A549 (cell line): ENCODE measurements around the gene HSH2D. TPM values are rescaled to one million over a fixed set of nuclear protein-coding genes. Genes with fewer than 3 reads are reported as not detected.
A peak's percentile ranks its signal among the peaks of the same experiment; 100 is the strongest.

Source experiments
- ATAC-seq, 2 experiments: fragments of 200-7000 bp in 1 of 2; fragments of >200 bp in 1 of 2; cut with Nextera tagmentation in 1 of 2; cut with Tn5 transposase in 1 of 2; 3 replicates each; pipeline versions ENCODE4 v1.8.0 to v1.9.1; 2018 to 2020; ENCODE audit warnings: mild to moderate bottlenecking in 1 of 2, moderate library complexity in 1 of 2
- CTCF ChIA-PET: fragments of 300-600 bp; sonication (Branson Sonifier 250); formaldehyde crosslinking; extraction: SDS; loops from one replicate; lab custom pipeline; 2021; ENCODE audit warnings: antibody characterized with exemption, inconsistent platforms; lab: Yijun Ruan, JAX
- POLR2A ChIA-PET: fragments of 350-600 bp; formaldehyde crosslinking; extraction: SDS; loops from one replicate; lab custom pipeline; 2021; ENCODE audit warnings: antibody characterized with exemption, inconsistent platforms; lab: Yijun Ruan, JAX
- DNase-seq, 2 experiments: peaks; one replicate each; pipeline versions ENCODE4 v3.0.0 to v3.0.0-alpha.2; 2011 to 2016; ENCODE audit warnings: low read depth in 1 of 2, low spot score in 1 of 2
- FAIRE-seq: peaks from 2 replicates; lab custom pipeline; 2011; peaks lifted over from hg19 to GRCh38; lab: Jason Lieb, UNC
- H3K27ac ChIP-seq, 2 experiments: fragments of >200 bp; sonication (Bioruptor Twin); formaldehyde crosslinking; 3 replicates each; pipeline ENCODE4 v1.5.1; 2016 to 2017
- H3K4me1 ChIP-seq: fragments of >200 bp; sonication (Bioruptor Twin); formaldehyde crosslinking; 3 replicates; pipeline ENCODE4 v1.6.1; 2016
- H3K4me2 ChIP-seq: fragments of >200 bp; sonication (Bioruptor Twin); formaldehyde crosslinking; 3 replicates; pipeline ENCODE4 v1.6.1; 2016
- H3K4me3 ChIP-seq: fragments of >200 bp; sonication (Bioruptor Twin); formaldehyde crosslinking; 3 replicates; pipeline ENCODE4 v1.5.1; 2016
- H3K9me3 ChIP-seq: fragments of >200 bp; sonication (Bioruptor Twin); formaldehyde crosslinking; 3 replicates; pipeline ENCODE4 v1.6.1; 2016
- BHLHE40 ChIP-seq: IDR thresholded peaks from 2 replicates; pipeline ENCODE4 v1.6.1; 2012; ENCODE audit warnings: low read depth, low read length, inconsistent platforms
- CHD2 ChIP-seq: fragments of 150-350 bp; IDR thresholded peaks from 2 replicates; pipeline ENCODE4 v1.6.1; 2014; ENCODE audit warnings: low read length; ENCODE audit not compliant: partially characterized antibody
- CHD4 ChIP-seq: fragments of 200-600 bp; sonication (generic); IDR thresholded peaks from 2 replicates; pipeline ENCODE4 v1.6.1; 2016; ENCODE audit warnings: antibody characterized with exemption, mild to moderate bottlenecking, borderline replicate concordance
- ESRRA ChIP-seq: fragments of 150-350 bp; IDR thresholded peaks from 2 replicates; pipeline ENCODE4 v1.6.1; 2014; ENCODE audit warnings: mild to moderate bottlenecking, low read length, borderline replicate concordance
- FOSL2 ChIP-seq, 2 experiments: fragments of 450-650 bp in 1 of 2; fragments of >200 bp in 1 of 2; sonication (Bioruptor Twin) in 1 of 2; formaldehyde crosslinking; IDR thresholded peaks; 2 replicates each; pipeline versions ENCODE4 v1.5.0 to v1.6.1; 2016 to 2020; ENCODE audit warnings: mild to moderate bottlenecking in 1 of 2, moderate library complexity in 1 of 2
- GATA3 ChIP-seq: IDR thresholded peaks from 2 replicates; pipeline ENCODE4 v1.6.1; 2012; ENCODE audit warnings: borderline replicate concordance
- HDAC2 ChIP-seq: fragments of 200-600 bp; sonication (generic); IDR thresholded peaks from 2 replicates; pipeline ENCODE4 v1.6.1; 2016
- HOXA7 ChIP-seq: fragments of 250-450 bp; sonication (Bioruptor Pico); IDR thresholded peaks from 2 replicates; pipeline ENCODE4 v1.5.0; 2020; ENCODE audit warnings: mild to moderate bottlenecking, moderate library complexity
- HOXB5 ChIP-seq: fragments of 250-450 bp; sonication (Bioruptor Pico); IDR thresholded peaks from 2 replicates; pipeline ENCODE4 v1.5.0; 2020; ENCODE audit warnings: mild to moderate bottlenecking, moderate library complexity
- JUNB ChIP-seq: fragments of >200 bp; sonication (Bioruptor Twin); formaldehyde crosslinking; IDR thresholded peaks from 2 replicates; pipeline ENCODE4 v1.6.1; 2016
- KDM5A ChIP-seq: fragments of 200-600 bp; sonication (generic); IDR thresholded peaks from 2 replicates; pipeline ENCODE4 v1.6.1; 2016; ENCODE audit warnings: antibody characterized with exemption, mild to moderate bottlenecking
- MAFK ChIP-seq: fragments of 450-650 bp; IDR thresholded peaks from 2 replicates; pipeline ENCODE4 v1.6.1; 2014; ENCODE audit not compliant: partially characterized antibody
- MAZ ChIP-seq: fragments of 150-350 bp; IDR thresholded peaks from 2 replicates; pipeline ENCODE4 v1.6.1; 2014; ENCODE audit warnings: antibody characterized with exemption, low read depth, low read length, borderline replicate concordance
- NFE2L2 ChIP-seq: fragments of 150-350 bp; conservative IDR thresholded peaks from 2 replicates; pipeline ENCODE4 v1.6.1; 2014; ENCODE audit warnings: low read length
- NPAS2 ChIP-seq: fragments of 250-450 bp; sonication (Bioruptor Pico); IDR thresholded peaks from 2 replicates; pipeline ENCODE4 v1.8.0; 2022; ENCODE audit warnings: mild to moderate bottlenecking, moderate library complexity, borderline replicate concordance
- NR3C1 ChIP-seq: fragments of >200 bp; sonication (Bioruptor Twin); formaldehyde crosslinking; IDR thresholded peaks from 3 replicates; pipeline ENCODE4 v1.6.1; 2017
- PHF8 ChIP-seq: fragments of 200-600 bp; sonication (generic); IDR thresholded peaks from 2 replicates; pipeline ENCODE4 v1.6.1; 2016; ENCODE audit warnings: low read depth, mild to moderate bottlenecking, antibody characterized with exemption, moderate library complexity, borderline replicate concordance
- POLR2A ChIP-seq: IDR thresholded peaks from 2 replicates; pipeline ENCODE4 v1.6.1; 2012; ENCODE audit warnings: mild to moderate bottlenecking, low read length
- POLR2AphosphoS2 ChIP-seq: conservative IDR thresholded peaks from 2 replicates; pipeline ENCODE4 v1.6.1; 2012; ENCODE audit warnings: low read length, improper control_type of control experiment, inconsistent platforms
- RARB ChIP-seq: fragments of 250-450 bp; sonication (Bioruptor Pico); IDR thresholded peaks from 2 replicates; pipeline ENCODE4 v1.8.0; 2021; ENCODE audit warnings: mild to moderate bottlenecking, moderate library complexity
- RNF2 ChIP-seq: fragments of 200-600 bp; sonication (generic); IDR thresholded peaks from 2 replicates; pipeline ENCODE4 v1.6.1; 2016; ENCODE audit warnings: low read depth, mild to moderate bottlenecking, antibody characterized with exemption, moderate library complexity, borderline replicate concordance
- SMC3 ChIP-seq: fragments of >200 bp; sonication (Bioruptor Twin); formaldehyde crosslinking; IDR thresholded peaks from 3 replicates; pipeline ENCODE4 v1.6.1; 2018; ENCODE audit warnings: inconsistent platforms
- SREBF2 ChIP-seq: fragments of 450-650 bp; IDR thresholded peaks from 2 replicates; pipeline ENCODE4 v1.6.1; 2014; ENCODE audit warnings: mild to moderate bottlenecking, moderate library complexity
- TFCP2L1 ChIP-seq: fragments of 250-450 bp; sonication (Bioruptor Pico); IDR thresholded peaks from 2 replicates; pipeline ENCODE4 v1.5.0; 2021; ENCODE audit warnings: mild to moderate bottlenecking
- USF2 ChIP-seq: fragments of 450-650 bp; IDR thresholded peaks from 2 replicates; pipeline ENCODE4 v1.6.1; 2014; ENCODE audit warnings: antibody characterized with exemption
- WGBS: methylation state at CpG from one replicate; pipeline ENCODE4 v1.1.6; 2017; ENCODE audit errors: missing lambda C conversion rate; 5-methylcytosine and 5-hydroxymethylcytosine counted together
- polyA plus RNA-seq, 4 experiments: library from polyadenylated mRNA; depleted of rRNA in 3 of 4; stranded (reverse); fragments of >200 nt; fragmentation: RNase III in 1 of 4; extraction: RNeasy Plus Mini Kit Qiagen cat#74134 plus additional on column Dnase treatment in 1 of 4; gene quantifications; 2 replicates in 3 of 4; 3 replicates in 1 of 4; pipeline ENCODE4 v1.2.3, GENCODE V29; 2011 to 2017
- TF ChIP-seq, protein P1 (sequence below): IDR thresholded peaks from 2 replicates; pipeline ENCODE4 v1.6.1; 2012
- TF ChIP-seq, protein P2 (sequence below): fragments of >200 bp; sonication (Bioruptor Twin); formaldehyde crosslinking; IDR thresholded peaks from 3 replicates; pipeline ENCODE4 v1.6.1; 2016
- TF ChIP-seq, protein P3 (sequence below): fragments of 150-350 bp; IDR thresholded peaks from 2 replicates; pipeline ENCODE4 v1.6.1; 2014; ENCODE audit warnings: low read depth, mild to moderate bottlenecking, low read length
- TF ChIP-seq, protein P4 (sequence below): fragments of 250-450 bp; sonication (Bioruptor Pico); IDR thresholded peaks from 2 replicates; pipeline ENCODE4 v1.5.0; 2021; ENCODE audit warnings: mild to moderate bottlenecking, moderate library complexity, borderline replicate concordance

Gene HSH2D
- polyA plus RNA-seq, 2 of the 4 experiments (the other 2 are of a cell fraction) = 0.05 TPM; not detected in 1

DNA sequence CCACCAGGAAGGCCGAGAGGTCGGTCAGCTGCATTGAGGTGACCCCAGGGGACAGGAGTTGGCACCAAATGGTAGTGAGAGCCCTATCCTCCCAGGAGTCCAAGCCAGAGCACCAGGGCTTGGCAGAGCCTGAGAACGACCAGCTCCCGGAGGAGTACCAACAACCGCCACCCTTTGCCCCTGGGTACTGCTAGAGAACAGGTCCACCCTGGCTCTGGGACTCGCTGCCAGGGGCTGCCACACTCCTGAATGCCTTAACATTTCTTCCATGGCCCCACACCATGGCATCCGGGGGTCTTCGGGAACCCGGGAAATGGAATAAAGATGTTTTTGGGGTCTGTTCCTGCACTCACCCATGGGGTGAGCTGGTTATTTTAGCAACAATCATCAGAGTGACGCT is 14.1 kb downstream of the HSH2D start:
- peaks cover 15% of the 10 kb centered on the region for H3K4me1 ChIP-seq
- no peaks in the 10 kb centered on the region for H3K9me3 ChIP-seq
- H3K4me3 ChIP-seq = no peak overlapping the region
- H3K4me2 ChIP-seq = no peak overlapping the region
- DNase-seq (no peak), ATAC-seq (0 out of 6 replicates have a peak, but pooled peaks of 1 of the 2 experiments have one; percentile 24), FAIRE-seq (no peak)
- CTCF ChIA-PET = interaction anchor here (0.6 to 0.8 kb wide), 2 partner anchors 11 to 116 kb away, joined by 3 read pairs; no protein-coding TSS in a partner anchor
- POLR2A ChIA-PET = no interaction called here
- TF ChIP-seq, protein P1, sequence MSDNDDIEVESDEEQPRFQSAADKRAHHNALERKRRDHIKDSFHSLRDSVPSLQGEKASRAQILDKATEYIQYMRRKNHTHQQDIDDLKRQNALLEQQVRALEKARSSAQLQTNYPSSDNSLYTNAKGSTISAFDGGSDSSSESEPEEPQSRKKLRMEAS = no peak
- no peak for TF ChIP-seq FOSL2 (IDR thresholded peaks at IDR 0.05)
- TF ChIP-seq FOSL2 (CRISPR knock-in tag; IDR thresholded peaks at IDR 0.05) = no peak
- no peak for TF ChIP-seq ESRRA
- TF ChIP-seq, protein P2, sequence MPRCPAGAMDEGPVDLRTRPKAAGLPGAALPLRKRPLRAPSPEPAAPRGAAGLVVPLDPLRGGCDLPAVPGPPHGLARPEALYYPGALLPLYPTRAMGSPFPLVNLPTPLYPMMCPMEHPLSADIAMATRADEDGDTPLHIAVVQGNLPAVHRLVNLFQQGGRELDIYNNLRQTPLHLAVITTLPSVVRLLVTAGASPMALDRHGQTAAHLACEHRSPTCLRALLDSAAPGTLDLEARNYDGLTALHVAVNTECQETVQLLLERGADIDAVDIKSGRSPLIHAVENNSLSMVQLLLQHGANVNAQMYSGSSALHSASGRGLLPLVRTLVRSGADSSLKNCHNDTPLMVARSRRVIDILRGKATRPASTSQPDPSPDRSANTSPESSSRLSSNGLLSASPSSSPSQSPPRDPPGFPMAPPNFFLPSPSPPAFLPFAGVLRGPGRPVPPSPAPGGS = no peak
- TF ChIP-seq CHD2 = no peak
- TF ChIP-seq SMC3 = no peak
- no peak for TF ChIP-seq JUNB
- no peak for TF ChIP-seq HOXB5 (CRISPR knock-in tag)
- TF ChIP-seq SREBF2 = no peak
- TF ChIP-seq TFCP2L1 (CRISPR knock-in tag) = no peak
- TF ChIP-seq RARB (CRISPR knock-in tag) = no peak
- no peak overlapping the region for H3K27ac ChIP-seq
- 74% methylated on average over 8 of the region's 10 CpGs for WGBS

DNA sequence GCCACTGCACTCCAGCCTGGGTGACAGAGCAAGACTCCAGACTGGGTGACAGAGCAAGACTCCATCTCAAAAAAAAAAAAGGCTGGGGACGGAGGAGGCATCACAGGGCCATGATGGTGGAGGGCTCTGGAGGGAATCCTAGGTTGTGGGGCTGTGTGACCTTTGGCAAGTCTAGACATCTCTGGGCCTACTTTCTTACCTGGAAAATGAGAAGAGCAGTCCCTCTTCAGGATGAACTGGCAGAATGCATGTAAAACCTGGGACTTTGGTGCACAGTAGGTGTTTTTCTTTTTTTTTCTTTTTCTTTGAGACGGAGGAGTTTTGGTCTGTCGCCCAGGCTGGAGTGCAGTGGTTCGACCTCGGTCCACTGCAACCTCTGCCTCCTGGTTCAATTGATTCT is 16.2 kb downstream of the HSH2D start:
- WGBS = 95% methylated on average over 5 of the region's 5 CpGs
- Histone ChIP-seq H3K4me3 (no peak overlapping the region), H3K4me2 (no peak overlapping the region), H3K9me3 (no peaks in the 10 kb centered on the region), H3K4me1 (peaks cover 29% of the 10 kb centered on the region), H3K27ac (peak overlapping the region in 1 of 2 experiments; percentile 82; a peak in 1 of 6 replicates)
- ChIA-PET CTCF (no interaction called here), POLR2A (no interaction called here)
- ATAC-seq (no peak), DNase-seq (no peak), FAIRE-seq (no peak)
- no peak for TF ChIP-seq KDM5A
- no peak for TF ChIP-seq GATA3
- no peak for TF ChIP-seq SREBF2
- TF ChIP-seq MAFK = no peak
- no peak for TF ChIP-seq CHD4
- TF ChIP-seq POLR2A = no peak
- TF ChIP-seq, protein P3, sequence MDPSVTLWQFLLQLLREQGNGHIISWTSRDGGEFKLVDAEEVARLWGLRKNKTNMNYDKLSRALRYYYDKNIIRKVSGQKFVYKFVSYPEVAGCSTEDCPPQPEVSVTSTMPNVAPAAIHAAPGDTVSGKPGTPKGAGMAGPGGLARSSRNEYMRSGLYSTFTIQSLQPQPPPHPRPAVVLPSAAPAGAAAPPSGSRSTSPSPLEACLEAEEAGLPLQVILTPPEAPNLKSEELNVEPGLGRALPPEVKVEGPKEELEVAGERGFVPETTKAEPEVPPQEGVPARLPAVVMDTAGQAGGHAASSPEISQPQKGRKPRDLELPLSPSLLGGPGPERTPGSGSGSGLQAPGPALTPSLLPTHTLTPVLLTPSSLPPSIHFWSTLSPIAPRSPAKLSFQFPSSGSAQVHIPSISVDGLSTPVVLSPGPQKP = no peak
- no peak for TF ChIP-seq ESRRA

GRCh38 chr19:16160445-16160942 is 17.0 kb downstream of the HSH2D start:
- WGBS = 66% methylated on average over 4 of the region's 6 CpGs
- TF ChIP-seq PHF8 = no peak
- no peak for TF ChIP-seq POLR2AphosphoS2
- no peak for TF ChIP-seq USF2
- TF ChIP-seq, protein P3 = no peak
- TF ChIP-seq BHLHE40 = no peak
- no peak for TF ChIP-seq RNF2
- TF ChIP-seq HDAC2 = no peak
- no peak for TF ChIP-seq NPAS2
- TF ChIP-seq HOXA7 (CRISPR knock-in tag) = no peak
- TF ChIP-seq JUNB = no peak
- no peak for TF ChIP-seq MAZ
- TF ChIP-seq, protein P4, sequence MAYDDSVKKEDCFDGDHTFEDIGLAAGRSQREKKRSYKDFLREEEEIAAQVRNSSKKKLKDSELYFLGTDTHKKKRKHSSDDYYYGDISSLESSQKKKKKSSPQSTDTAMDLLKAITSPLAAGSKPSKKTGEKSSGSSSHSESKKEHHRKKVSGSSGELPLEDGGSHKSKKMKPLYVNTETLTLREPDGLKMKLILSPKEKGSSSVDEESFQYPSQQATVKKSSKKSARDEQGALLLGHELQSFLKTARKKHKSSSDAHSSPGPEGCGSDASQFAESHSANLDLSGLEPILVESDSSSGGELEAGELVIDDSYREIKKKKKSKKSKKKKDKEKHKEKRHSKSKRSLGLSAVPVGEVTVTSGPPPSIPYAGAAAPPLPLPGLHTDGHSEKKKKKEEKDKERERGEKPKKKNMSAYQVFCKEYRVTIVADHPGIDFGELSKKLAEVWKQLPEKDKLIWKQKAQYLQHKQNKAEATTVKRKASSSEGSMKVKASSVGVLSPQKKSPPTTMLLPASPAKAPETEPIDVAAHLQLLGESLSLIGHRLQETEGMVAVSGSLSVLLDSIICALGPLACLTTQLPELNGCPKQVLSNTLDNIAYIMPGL (CRISPR knock-in tag) = no peak
- no peak for TF ChIP-seq NR3C1
- TF ChIP-seq NFE2L2 = no peak
- Histone ChIP-seq H3K4me1 (peaks cover 29% of the 10 kb centered on the region), H3K4me3 (no peak overlapping the region), H3K4me2 (peak overlapping the region; percentile 80), H3K9me3 (no peaks in the 10 kb centered on the region), H3K27ac (peak overlapping the region; percentile 62 to 82; a peak in 4 of 6 replicates)
- no peak for FAIRE-seq
- POLR2A ChIA-PET = no interaction called here
- CTCF ChIA-PET = interaction anchor here (2.0 kb wide), 1 partner anchor 119 kb away, joined by 5 read pairs; no protein-coding TSS in a partner anchor
- no peak; a peak in 1 of 6 replicates for ATAC-seq
- no peak for DNase-seq
